Natural killer cell (primary cell): ENCODE results near the gene OLFML2B. TPM values are rescaled to one million over a fixed set of nuclear protein-coding genes. Genes with fewer than 3 reads are reported as not detected.

Experiments used
- ATAC-seq, 3 donors: fragments of 150-1000 bp in 2 of 3; fragments of 200-7000 bp in 1 of 3; cut with Tn5 transposase; 1 replicate in 1 of 3; 2 replicates in 2 of 3; pipeline ENCODE4 v1.10.0; 2021; ENCODE audit warnings: mild to moderate bottlenecking in 2 of 3, moderate library complexity in 2 of 3
- DNase-seq, 2 donors: peaks; one replicate each; pipeline versions ENCODE4 v3.0.0 to v3.0.0-alpha.2; 2013 to 2021; ENCODE audit warnings: mixed read lengths in 1 of 2
- H3K27ac ChIP-seq: one replicate; pipeline ENCODE4 v1.5.1; 2013; ENCODE audit warnings: mild to moderate bottlenecking, low read length
- H3K27me3 ChIP-seq: one replicate; pipeline ENCODE4 v1.6.1; 2013; ENCODE audit warnings: low read length; ENCODE audit not compliant: control insufficient read depth, insufficient read depth
- H3K36me3 ChIP-seq: one replicate; pipeline ENCODE4 v1.6.1; 2013; ENCODE audit warnings: low read length; ENCODE audit not compliant: control insufficient read depth, insufficient read depth
- H3K4me1 ChIP-seq: one replicate; pipeline ENCODE4 v1.6.1; 2013; ENCODE audit warnings: low read length; ENCODE audit not compliant: control insufficient read depth, insufficient read depth
- H3K4me3 ChIP-seq: one replicate; pipeline ENCODE4 v1.5.1; 2013; ENCODE audit warnings: low read length
- H3K9me3 ChIP-seq: one replicate; pipeline ENCODE4 v1.6.1; 2013; ENCODE audit warnings: low read length; ENCODE audit not compliant: control insufficient read depth, insufficient read depth
- H3K27ac Mint-ChIP-seq, 2 donors: one replicate each; pipeline ENCODE4 v1.8.0; 2022; ENCODE audit warnings: mild to moderate bottlenecking in 2 of 2, mixed read lengths in 2 of 2, moderate library complexity in 1 of 2
- H3K27me3 Mint-ChIP-seq, 2 donors: one replicate each; pipeline ENCODE4 v1.8.0; 2022; ENCODE audit warnings: low read depth in 2 of 2, mixed read lengths in 2 of 2
- H3K36me3 Mint-ChIP-seq: one replicate; pipeline ENCODE4 v1.8.0; 2022; ENCODE audit warnings: mixed read lengths
- H3K4me1 Mint-ChIP-seq, 2 donors: one replicate each; pipeline ENCODE4 v1.8.0; 2022; ENCODE audit warnings: mixed read lengths in 2 of 2
- H3K4me3 Mint-ChIP-seq: one replicate; pipeline ENCODE4 v1.8.0; 2022; ENCODE audit warnings: mild to moderate bottlenecking, moderate library complexity, mixed read lengths
- H3K9me3 Mint-ChIP-seq, 2 donors: one replicate each; pipeline ENCODE4 v1.8.0; 2022; ENCODE audit warnings: mixed read lengths in 2 of 2
- WGBS: methylation state at CpG from one replicate; pipeline ENCODE4 v1.1.7; 2013; ENCODE audit warnings: missing lambda C conversion rate; ENCODE audit not compliant: insufficient coverage; 5-methylcytosine and 5-hydroxymethylcytosine counted together
- intact Hi-C: fragments of 100-400 bp; cut with micrococcal nuclease; formaldehyde crosslinking; loops from one replicate; pipeline ENCODE4 v1.14.2; 2022
- total RNA-seq, 4 donors: library from RNA; stranded (reverse); fragments of 120-200 nt in 1 of 4; gene quantifications; one replicate each; pipeline versions ENCODE4 v1.2.3 to v1.2.4, GENCODE V29; 2013 to 2022
- TF ChIP-seq, protein P1 (sequence below): fragments of 200-600 bp; IDR thresholded peaks from one replicate; pipeline ENCODE4 v1.8.0; 2022; ENCODE audit warnings: antibody characterized with exemption

Gene OLFML2B
- total RNA-seq, 3 donors from 2014 or later (not counting 1 experiment from before 2014, with no cell fraction given): 0.33 TPM; not detected in 2

DNA sequence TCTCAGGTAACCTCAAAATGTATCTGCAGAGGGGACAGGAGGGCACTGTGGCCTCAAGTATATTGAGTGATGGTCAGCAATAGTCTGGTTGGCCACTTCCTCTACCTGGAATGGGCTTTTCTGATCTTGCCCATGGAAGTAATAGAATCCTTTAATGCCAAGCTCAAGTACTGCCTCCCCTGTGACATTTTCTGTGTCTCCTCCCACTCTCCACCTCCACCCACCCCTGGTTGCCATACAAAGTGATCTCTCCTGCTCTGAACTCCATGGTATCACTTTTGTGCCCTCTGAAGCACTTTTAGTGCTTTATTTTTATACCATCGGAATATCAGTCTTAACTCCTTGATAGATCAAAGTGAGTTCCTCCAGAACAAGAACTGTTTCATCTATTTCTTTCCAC lies 36.6 kb upstream of the OLFML2B start:
- DNase-seq (no peak), ATAC-seq (no peak)
- Histone ChIP-seq H3K36me3 (no peaks in the 10 kb centered on the region), H3K27me3 (peaks cover 6% of the 10 kb centered on the region), H3K4me3 (no peak overlapping the region), H3K4me1 (no peaks in the 10 kb centered on the region), H3K27ac (no peak overlapping the region), H3K9me3 (no peaks in the 10 kb centered on the region)
- H3K4me3 Mint-ChIP-seq: no peak overlapping the region
- H3K27me3 Mint-ChIP-seq: peaks cover 25 to 34% of the 10 kb centered on the region in 2 donors
- 86% methylated on average over 1 of the region's 1 CpG for WGBS
- no peaks in the 10 kb centered on the region for H3K4me1 Mint-ChIP-seq
- no peak overlapping the region for H3K27ac Mint-ChIP-seq
- intact Hi-C loops: no loop called here
- H3K9me3 Mint-ChIP-seq: no peaks in the 10 kb centered on the region
- H3K36me3 Mint-ChIP-seq: no peaks in the 10 kb centered on the region
- TF ChIP-seq, protein P1, sequence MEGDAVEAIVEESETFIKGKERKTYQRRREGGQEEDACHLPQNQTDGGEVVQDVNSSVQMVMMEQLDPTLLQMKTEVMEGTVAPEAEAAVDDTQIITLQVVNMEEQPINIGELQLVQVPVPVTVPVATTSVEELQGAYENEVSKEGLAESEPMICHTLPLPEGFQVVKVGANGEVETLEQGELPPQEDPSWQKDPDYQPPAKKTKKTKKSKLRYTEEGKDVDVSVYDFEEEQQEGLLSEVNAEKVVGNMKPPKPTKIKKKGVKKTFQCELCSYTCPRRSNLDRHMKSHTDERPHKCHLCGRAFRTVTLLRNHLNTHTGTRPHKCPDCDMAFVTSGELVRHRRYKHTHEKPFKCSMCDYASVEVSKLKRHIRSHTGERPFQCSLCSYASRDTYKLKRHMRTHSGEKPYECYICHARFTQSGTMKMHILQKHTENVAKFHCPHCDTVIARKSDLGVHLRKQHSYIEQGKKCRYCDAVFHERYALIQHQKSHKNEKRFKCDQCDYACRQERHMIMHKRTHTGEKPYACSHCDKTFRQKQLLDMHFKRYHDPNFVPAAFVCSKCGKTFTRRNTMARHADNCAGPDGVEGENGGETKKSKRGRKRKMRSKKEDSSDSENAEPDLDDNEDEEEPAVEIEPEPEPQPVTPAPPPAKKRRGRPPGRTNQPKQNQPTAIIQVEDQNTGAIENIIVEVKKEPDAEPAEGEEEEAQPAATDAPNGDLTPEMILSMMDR: no peak

DNA sequence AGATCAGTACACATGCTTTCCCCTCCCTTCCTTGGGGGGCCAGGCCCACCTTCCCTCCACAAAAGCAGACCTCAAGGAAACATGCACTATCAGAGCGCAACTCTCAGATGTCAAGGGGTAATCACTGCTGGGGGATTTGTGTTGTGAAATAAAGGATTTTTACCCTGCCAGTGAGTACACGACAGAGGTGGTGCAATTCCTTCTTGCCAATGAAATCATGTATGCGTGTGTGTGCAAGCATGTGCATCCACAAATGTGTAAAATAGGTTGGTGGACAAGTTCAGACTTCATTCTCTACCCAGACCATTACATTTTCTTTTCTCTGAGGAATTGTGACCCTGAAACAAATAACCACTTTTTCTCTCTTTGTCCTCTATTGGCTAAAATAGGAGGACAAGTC lies 36.1 kb upstream of the OLFML2B start:
- Mint-ChIP-seq H3K9me3 (no peaks in the 10 kb centered on the region), H3K27me3 (peaks cover 20 to 28% of the 10 kb centered on the region in 2 donors), H3K4me3 (no peak overlapping the region), H3K36me3 (no peaks in the 10 kb centered on the region), H3K27ac (no peak overlapping the region), H3K4me1 (no peaks in the 10 kb centered on the region)
- TF ChIP-seq, protein P1: no peak
- no peak for ATAC-seq
- no peak overlapping the region for H3K4me3 ChIP-seq
- H3K27ac ChIP-seq: no peak overlapping the region
- H3K36me3 ChIP-seq: no peaks in the 10 kb centered on the region
- H3K27me3 ChIP-seq: peaks cover 2% of the 10 kb centered on the region
- H3K4me1 ChIP-seq: no peaks in the 10 kb centered on the region
- no peaks in the 10 kb centered on the region for H3K9me3 ChIP-seq
- 95% methylated on average over 2 of the region's 3 CpGs for WGBS
- intact Hi-C loops: loop anchor here (10.0 kb wide), 1 partner anchor 1255 kb away; no protein-coding TSS in a partner anchor
- DNase-seq: no peak

DNA sequence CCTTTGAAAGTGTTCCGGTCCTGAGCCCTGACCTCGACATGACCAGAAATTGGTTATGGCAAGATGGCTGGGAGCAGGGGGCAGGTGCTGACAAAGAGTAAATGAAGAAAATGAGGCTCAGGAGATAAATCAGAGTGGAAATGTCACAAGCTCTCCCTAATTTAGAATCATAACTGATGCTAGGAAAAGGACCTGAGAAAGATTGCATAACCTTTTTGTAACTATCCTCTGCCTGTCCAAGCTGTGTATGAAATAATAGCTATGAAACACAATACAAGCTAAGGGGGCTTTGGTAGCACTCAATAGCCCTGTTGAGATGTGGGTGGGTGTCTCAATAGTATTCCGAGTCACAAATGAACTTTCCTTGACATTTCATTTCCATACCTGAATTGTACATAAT lies 32.9 kb upstream of the OLFML2B start:
- Mint-ChIP-seq H3K36me3 (no peaks in the 10 kb centered on the region), H3K27me3 (peaks cover under 1 to 11% of the 10 kb centered on the region in 2 donors), H3K4me1 (no peaks in the 10 kb centered on the region), H3K9me3 (no peaks in the 10 kb centered on the region), H3K27ac (no peak overlapping the region), H3K4me3 (no peak overlapping the region)
- DNase-seq (no peak), ATAC-seq (no peak)
- TF ChIP-seq, protein P1: no peak
- Histone ChIP-seq H3K9me3 (no peaks in the 10 kb centered on the region), H3K27ac (no peak overlapping the region), H3K27me3 (no peaks in the 10 kb centered on the region), H3K4me1 (no peaks in the 10 kb centered on the region), H3K36me3 (no peaks in the 10 kb centered on the region), H3K4me3 (no peak overlapping the region)
- intact Hi-C loops: loop anchor here (1.0 to 10.0 kb wide), 4 partner anchors 220 to 1258 kb away; no protein-coding TSS in a partner anchor
- WGBS: 81% methylated on average over 2 of the region's 3 CpGs

DNA sequence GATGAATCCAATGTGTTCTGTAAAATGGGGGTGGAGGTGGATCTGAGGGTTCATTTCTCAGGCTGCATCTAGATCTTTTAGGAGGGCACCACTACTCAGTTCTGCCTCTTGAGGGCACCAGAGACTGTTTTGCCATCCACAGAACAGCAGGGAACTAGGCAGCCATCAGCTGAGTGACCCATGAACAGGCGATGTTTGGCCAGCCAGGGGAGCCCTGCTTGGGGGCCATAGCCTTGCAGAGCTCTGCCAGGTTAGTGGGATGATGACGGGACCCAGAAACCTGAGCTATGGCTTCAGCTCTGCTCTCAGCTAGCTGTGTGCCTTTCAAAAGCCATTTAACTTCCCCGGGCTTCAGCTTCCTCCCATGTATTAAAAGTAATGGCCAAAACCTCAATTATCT lies 32.4 kb upstream of the OLFML2B start:
- Histone ChIP-seq H3K27me3 (no peaks in the 10 kb centered on the region), H3K36me3 (no peaks in the 10 kb centered on the region), H3K9me3 (no peaks in the 10 kb centered on the region), H3K27ac (no peak overlapping the region), H3K4me1 (no peaks in the 10 kb centered on the region), H3K4me3 (no peak overlapping the region)
- intact Hi-C loops: loop anchor here (1.0 to 10.0 kb wide), 4 partner anchors 220 to 1259 kb away; no protein-coding TSS in a partner anchor
- H3K27ac Mint-ChIP-seq: no peak overlapping the region
- peak; percentile 26 to 69 for DNase-seq
- no peaks in the 10 kb centered on the region for H3K36me3 Mint-ChIP-seq
- WGBS: 31% methylated on average over 3 of the region's 3 CpGs
- peak; percentile 76 to 93 (median 90) for ATAC-seq
- no peaks in the 10 kb centered on the region for H3K9me3 Mint-ChIP-seq
- no peak overlapping the region for H3K4me3 Mint-ChIP-seq
- H3K4me1 Mint-ChIP-seq: no peaks in the 10 kb centered on the region
- TF ChIP-seq, protein P1: peak; percentile 75
- H3K27me3 Mint-ChIP-seq: peaks cover 0 to 11% of the 10 kb centered on the region in 2 donors
